Ishikawa (cell line): Measurements from ENCODE around the gene ACADSB.
A peak's percentile ranks its signal among the peaks of the same experiment; 100 is the strongest.

Experiments
- CEBPB ChIP-seq: IDR thresholded peaks from 2 replicates; pipeline ENCODE4 v1.6.1; 2012
- CREB1 ChIP-seq: IDR thresholded peaks from 2 replicates; pipeline ENCODE4 v1.6.1; 2012; ENCODE audit warnings: low read depth
- EP300 ChIP-seq: IDR thresholded peaks from 2 replicates; pipeline ENCODE4 v1.6.1; 2012; ENCODE audit warnings: borderline replicate concordance
- FOXM1 ChIP-seq: IDR thresholded peaks from 2 replicates; pipeline ENCODE4 v1.6.1; 2012; ENCODE audit warnings: low read depth, borderline replicate concordance
- MAX ChIP-seq: IDR thresholded peaks from 2 replicates; pipeline ENCODE4 v1.6.1; 2012
- NFIC ChIP-seq: IDR thresholded peaks from 2 replicates; pipeline ENCODE4 v1.6.1; 2012
- RAD21 ChIP-seq: IDR thresholded peaks from 2 replicates; pipeline ENCODE4 v1.6.1; 2012; ENCODE audit warnings: low read depth
- REST ChIP-seq: IDR thresholded peaks from 2 replicates; pipeline ENCODE4 v1.6.1; 2012; ENCODE audit warnings: low read depth, mild to moderate bottlenecking
- TAF1 ChIP-seq: IDR thresholded peaks from 2 replicates; pipeline ENCODE4 v1.6.1; 2012; ENCODE audit warnings: low read depth, mild to moderate bottlenecking
- TCF12 ChIP-seq: IDR thresholded peaks from 2 replicates; pipeline ENCODE4 v1.6.1; 2012; ENCODE audit warnings: low read depth
- TEAD4 ChIP-seq: IDR thresholded peaks from 2 replicates; pipeline ENCODE4 v1.6.1; 2012
- YY1 ChIP-seq: IDR thresholded peaks from 2 replicates; pipeline ENCODE4 v1.6.1; 2012; ENCODE audit warnings: low read depth
- ZBTB7A ChIP-seq: IDR thresholded peaks from 2 replicates; pipeline ENCODE4 v1.6.1; 2012; ENCODE audit warnings: low read depth
- TF ChIP-seq, protein P1 (sequence below): IDR thresholded peaks from 2 replicates; pipeline ENCODE4 v1.6.1; 2012

The ACADSB gene

GRCh38 chr10:123042708-123043408 is 34.1 kb downstream of the ACADSB start:
- TF ChIP-seq CEBPB (no peak), NFIC (no peak), YY1 (no peak), REST (no peak), RAD21 (no peak)
- TF ChIP-seq, protein P1, sequence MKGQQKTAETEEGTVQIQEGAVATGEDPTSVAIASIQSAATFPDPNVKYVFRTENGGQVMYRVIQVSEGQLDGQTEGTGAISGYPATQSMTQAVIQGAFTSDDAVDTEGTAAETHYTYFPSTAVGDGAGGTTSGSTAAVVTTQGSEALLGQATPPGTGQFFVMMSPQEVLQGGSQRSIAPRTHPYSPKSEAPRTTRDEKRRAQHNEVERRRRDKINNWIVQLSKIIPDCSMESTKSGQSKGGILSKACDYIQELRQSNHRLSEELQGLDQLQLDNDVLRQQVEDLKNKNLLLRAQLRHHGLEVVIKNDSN: no peak

DNA sequence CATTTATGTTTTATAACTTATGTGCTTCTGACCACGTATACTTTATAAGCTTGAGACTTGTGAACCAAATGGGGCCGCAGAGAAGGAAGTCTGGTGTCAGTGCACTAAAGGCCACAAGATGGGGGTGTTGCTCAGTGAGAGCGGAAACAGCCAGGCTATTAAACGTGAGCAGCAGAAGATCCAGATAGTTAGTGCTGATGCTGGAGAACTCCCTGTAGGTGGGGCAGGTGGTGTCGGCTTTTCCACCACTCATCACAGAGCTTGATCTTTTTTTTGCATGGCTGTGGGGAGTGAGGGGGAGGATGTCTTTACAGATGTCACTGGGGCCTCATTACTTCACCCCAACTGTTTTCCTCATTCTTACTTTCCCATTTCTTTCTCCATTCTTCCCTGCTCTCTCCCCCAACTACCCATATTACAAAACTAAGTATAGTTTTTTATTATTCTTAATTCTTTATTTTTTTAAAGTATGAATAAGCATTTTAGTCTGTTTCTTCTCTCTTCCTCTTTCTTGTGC is 34.7 kb downstream of the ACADSB start:
- TF ChIP-seq EP300 (no peak), TEAD4 (no peak), RAD21 (peak; percentile 93), REST (no peak), CEBPB (no peak), TCF12 (no peak)

DNA sequence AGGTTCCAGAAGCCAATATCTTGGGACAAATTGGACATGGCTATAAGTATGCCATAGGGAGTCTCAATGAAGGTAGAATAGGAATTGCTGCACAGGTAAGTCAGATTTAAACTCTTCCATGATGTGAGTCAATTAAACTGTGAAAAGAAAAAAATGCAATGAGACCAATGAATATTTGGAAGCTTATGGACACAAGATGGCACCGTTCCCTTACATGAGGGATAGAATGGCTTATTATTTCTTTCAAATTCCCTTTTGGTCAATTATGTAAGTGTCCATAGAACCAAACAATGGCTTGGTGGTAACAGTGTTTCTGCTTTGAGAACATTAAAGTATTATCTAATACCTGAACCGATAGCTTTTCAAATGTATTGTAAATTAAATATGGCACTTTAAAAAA is 35.6 kb downstream of the ACADSB start:
- TF ChIP-seq EP300 (no peak), TAF1 (no peak), RAD21 (peak; percentile 57), TCF12 (no peak)

DNA sequence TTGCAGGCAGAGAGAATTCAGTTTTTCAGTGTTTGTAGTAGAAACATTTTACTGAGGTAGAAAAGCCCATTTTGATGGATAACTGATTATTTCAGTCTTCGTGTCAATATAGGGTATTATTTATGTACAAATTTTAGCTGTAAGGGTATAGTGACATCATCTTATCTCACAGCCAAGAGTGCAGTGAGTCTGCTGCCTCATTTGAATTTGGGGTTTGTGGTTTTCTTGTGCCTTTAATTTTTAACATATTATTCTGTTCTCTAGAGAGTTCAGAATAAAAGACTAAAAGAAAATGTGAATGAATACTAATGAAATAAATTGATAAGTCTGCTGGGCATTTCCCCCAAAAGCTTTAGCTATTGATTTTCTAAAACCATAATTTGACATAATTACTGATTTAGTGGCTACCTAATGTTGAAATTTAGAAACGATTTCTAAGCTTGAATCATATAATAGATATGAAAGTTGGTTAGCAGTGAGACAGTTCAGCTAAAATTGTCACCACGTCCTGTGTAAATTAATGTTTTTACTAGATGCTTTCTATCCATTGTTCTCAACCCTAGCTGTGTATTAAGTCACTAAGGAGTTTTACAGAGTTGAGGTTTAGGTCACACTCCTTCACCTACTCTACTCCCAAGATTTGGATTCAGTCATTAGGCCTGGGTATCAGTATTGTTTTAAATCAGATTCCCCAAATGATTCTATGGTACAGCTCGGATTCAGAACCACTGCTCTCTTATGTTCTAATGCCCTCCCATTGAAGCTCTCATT is 37.3 kb downstream of the ACADSB start:
- TF ChIP-seq EP300 (no peak), ZBTB7A (no peak), RAD21 (no peak), YY1 (no peak), CREB1 (no peak), TAF1 (no peak), NFIC (no peak)

GRCh38 chr10:123057968-123058367 is 49.2 kb downstream of the ACADSB start:
- no peak for TF ChIP-seq CREB1
- TF ChIP-seq EP300: no peak
- TF ChIP-seq REST: no peak
- no peak for TF ChIP-seq YY1
- no peak for TF ChIP-seq FOXM1
- no peak for TF ChIP-seq TCF12
- no peak for TF ChIP-seq NFIC
- no peak for TF ChIP-seq CEBPB
- no peak for TF ChIP-seq TAF1
- TF ChIP-seq TEAD4: no peak
- no peak for TF ChIP-seq MAX
